Epithelial cell of esophagus (primary cell): ENCODE measurements around the gene PARVG.
"Not testable (repeated sequence)": the region's sequence is repeated elsewhere in the genome, so short reads cannot be mapped to it uniquely, and the experiment has no call there.

ENCODE experiments used
- DNase-seq: peaks from one replicate; pipeline ENCODE4 v3.0.0; 2010; ENCODE audit warnings: low read depth
- H3K4me3 ChIP-seq: 2 replicates; pipeline ENCODE4 v1.5.1; 2011; ENCODE audit warnings: mild to moderate bottlenecking, low read length, control low read depth
- TF ChIP-seq, protein P1 (sequence below): IDR thresholded peaks from 2 replicates; pipeline ENCODE4 v1.5.1; 2011; ENCODE audit warnings: low read depth, mild to moderate bottlenecking, low read length, control low read depth, inconsistent platforms; ENCODE audit not compliant: insufficient read depth; ENCODE audit errors: missing control alignments

PARVG gene

DNA sequence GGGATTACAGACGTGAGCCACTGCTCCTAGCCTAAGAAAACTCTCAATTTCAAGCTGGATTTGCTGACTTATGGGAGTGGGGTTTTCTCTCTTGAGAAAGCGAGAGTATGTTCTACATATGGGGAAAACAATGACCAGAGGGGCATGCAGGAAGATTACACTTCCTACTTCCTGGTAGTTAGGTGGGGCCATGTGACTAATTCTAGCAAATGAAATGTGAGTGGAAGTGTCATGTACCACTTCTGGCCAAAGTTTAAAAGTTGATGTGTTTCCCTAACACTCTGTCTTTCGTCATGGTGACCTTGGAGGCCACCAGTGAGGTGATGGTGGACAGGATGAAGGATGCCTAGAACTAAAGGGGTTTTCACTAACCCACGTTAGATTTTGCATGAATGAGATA lies 50.5 kb downstream of the PARVG start:
- TF ChIP-seq, protein P1, sequence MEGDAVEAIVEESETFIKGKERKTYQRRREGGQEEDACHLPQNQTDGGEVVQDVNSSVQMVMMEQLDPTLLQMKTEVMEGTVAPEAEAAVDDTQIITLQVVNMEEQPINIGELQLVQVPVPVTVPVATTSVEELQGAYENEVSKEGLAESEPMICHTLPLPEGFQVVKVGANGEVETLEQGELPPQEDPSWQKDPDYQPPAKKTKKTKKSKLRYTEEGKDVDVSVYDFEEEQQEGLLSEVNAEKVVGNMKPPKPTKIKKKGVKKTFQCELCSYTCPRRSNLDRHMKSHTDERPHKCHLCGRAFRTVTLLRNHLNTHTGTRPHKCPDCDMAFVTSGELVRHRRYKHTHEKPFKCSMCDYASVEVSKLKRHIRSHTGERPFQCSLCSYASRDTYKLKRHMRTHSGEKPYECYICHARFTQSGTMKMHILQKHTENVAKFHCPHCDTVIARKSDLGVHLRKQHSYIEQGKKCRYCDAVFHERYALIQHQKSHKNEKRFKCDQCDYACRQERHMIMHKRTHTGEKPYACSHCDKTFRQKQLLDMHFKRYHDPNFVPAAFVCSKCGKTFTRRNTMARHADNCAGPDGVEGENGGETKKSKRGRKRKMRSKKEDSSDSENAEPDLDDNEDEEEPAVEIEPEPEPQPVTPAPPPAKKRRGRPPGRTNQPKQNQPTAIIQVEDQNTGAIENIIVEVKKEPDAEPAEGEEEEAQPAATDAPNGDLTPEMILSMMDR, result no peak
- no peak for DNase-seq
- H3K4me3 ChIP-seq, result no peak overlapping the region

DNA sequence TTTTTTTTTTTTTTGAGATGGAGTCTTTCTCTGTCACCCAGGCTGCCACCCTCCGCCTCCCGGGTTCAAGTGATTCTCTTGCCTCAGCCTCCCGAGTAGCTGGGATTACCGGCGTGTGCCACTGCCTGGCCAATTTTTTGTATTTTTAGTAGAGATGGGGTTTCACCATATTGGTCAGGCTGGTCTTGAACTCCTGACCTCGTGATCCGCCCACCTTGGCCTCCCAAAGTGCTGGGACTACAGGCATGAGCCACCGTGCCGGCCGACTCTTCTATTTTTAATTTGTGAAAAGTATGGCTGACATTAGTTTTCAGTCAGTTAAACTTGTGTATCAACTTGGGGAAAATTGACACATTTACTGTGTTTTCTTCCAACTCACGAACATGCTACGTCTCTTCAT lies 53.6 kb downstream of the PARVG start:
- not testable (repeated sequence) for H3K4me3 ChIP-seq, DNase-seq

DNA sequence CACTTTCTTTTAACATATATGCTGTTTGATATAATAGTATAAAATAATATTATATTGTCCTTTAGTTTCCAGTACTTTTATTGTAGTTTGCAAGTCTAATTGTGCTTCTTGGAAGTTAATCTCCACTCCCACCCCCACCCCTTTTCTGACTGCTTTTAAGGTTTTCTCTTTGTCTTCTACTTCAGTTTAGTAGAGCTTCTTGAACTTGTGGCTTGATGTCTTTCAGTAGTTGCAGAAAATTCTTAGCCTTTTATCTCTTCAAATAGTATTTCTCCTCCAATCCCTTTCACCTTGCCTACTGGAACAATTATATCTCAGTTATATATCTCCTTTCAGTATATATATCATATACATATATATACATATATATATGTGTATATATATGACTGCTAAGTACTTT lies 56.6 kb downstream of the PARVG start:
- no peak for DNase-seq
- TF ChIP-seq, protein P1, result no peak
- H3K4me3 ChIP-seq, result no peak overlapping the region

DNA sequence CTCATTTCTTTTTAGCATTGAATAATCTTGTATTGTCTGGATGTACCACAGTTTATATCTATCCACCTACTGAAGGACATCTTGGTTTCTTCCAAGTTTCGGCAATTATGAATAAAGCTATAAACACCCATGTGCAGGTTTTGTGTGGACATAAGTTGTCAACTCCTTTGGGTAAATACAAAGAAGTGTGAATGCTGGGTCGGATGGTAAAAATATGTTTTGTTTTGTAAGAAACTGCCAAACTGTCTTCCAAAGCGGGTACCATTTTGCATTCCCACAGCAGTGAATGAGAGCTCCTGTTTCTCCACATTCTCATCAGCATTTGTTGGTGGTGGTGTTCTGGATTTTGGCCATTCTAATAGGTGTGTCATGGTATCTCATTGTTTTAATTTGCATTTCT lies 60.4 kb downstream of the PARVG start:
- DNase-seq, result not testable (repeated sequence)

DNA sequence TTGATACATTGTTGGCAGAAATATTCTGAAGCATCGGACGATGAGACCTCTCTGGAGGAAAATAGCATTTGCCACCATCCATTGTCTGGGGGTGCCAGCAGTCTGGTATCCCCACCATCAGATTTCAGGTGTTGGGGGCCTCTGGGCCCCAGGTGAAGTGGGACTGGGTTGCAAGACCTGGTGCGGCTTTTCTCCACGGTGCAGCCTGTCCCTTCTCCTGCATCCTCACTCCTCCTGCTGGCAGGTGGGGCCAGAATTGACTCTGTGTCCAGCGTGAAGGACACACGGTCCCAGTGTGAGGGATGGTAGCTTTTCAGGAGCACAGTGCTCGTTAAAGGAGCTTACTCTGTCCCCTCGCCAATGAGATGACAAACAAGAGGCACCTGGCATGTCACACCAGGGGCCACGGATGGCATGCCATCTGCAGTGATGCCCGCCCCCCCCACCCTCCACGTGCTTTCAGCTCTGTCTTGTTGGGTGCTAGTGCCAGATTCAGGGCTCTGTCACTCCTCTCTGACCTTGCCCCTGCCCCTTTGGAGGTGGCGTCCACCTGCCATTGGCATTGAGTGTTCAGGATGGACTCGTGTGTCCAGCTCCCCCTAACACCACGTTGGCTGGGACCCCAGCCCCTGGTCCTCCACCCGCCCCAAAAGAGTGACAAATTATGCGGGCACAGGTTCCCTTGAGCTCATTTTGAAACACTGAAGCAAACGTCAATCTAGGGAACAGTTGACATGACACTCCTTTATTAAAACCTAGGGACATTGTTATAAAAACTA lies 62.4 kb downstream of the PARVG start:
- DNase-seq, result no peak
- H3K4me3 ChIP-seq, result no peak overlapping the region
- TF ChIP-seq, protein P1, result no peak

More for the DNA sequence above, 60.4 kb downstream of the PARVG start:
- H3K4me3 ChIP-seq, result not testable (repeated sequence)

DNA sequence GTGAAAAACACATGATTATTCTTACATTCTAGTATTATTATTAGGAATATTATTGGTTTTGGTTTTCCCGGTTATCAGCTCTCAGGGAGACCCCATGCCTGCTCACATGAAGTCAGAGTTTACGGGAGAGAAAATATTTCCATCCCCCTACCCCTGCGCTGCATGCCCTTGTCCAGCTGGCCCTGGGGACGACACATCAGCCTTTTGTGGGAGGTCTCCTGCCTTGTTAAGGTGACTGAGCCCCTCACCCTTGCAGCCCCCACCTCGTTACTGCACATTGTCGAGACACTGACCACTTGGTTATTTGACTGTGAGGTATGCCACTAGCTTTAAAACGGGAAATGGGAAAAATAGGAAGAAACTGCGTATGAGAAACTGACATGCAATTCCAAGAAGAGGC lies 63.0 kb downstream of the PARVG start:
- TF ChIP-seq, protein P1, result no peak
- H3K4me3 ChIP-seq, result no peak overlapping the region
- DNase-seq, result no peak

DNA sequence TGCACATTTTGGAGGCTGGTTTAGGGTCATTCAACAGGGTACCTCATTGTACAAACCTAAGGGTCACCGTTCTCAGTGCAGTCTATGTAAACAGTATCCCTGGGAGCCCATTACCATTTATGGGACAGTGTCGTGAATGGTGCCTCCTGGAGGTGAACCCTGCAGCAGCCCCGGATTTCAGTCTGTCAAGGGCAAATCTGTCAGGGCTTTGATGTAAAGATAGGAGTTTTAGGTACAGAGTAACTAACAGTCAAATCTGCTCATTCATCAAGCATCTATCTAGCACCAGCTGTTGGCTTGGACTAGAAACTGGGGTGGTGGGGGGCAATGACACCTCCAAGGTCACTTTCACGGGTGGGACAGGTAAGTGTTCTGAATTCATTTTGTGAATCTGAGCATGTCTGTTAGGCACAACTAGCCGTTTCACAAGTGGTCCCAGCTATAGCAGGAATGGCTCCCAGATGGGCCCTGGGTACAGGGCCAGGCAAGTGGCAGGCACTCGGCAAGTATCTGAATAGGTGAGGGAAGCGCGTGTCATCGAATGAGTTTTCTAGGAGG lies 63.6 kb downstream of the PARVG start:
- no peak for DNase-seq
- TF ChIP-seq, protein P1, result no peak

DNA sequence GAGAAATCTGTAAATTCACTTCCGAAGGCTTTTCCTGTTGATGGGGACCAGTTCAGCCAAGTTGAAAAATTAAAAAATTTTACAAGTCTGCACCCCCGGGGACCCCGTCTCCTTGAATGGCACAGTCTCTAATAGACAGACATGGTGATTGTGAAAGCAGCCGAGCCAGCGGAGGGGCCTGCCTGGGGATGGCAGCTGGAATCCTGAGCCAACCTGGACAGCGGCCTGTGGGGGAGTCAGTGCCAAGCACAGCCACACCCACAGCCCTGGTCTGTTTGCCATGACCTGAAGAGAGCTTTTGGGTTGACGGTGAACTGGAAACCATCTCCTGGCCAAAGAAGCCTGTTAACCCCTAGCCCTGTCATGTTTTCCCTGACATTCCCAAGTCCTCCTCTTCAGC lies 64.7 kb downstream of the PARVG start:
- TF ChIP-seq, protein P1, result no peak
- no peak for DNase-seq

More for the DNA sequence above, 63.6 kb downstream of the PARVG start:
- H3K4me3 ChIP-seq, result no peak overlapping the region

More for the DNA sequence above, 64.7 kb downstream of the PARVG start:
- no peak overlapping the region for H3K4me3 ChIP-seq
